Stimulated activated naive CD8-positive, alpha-beta T cell treated with anti-CD3 and anti-CD28 coated beads, Interleukin-15, Interleukin-2, amounts not matched to agents 100 ng/mL and 50 ng/mL, for 24 hours (primary cell): ENCODE data around the gene FALEC.
A peak's percentile ranks its signal among the peaks of the same experiment; 100 is the strongest.

ENCODE experiments used
- H3K27ac Mint-ChIP-seq: one replicate; pipeline ENCODE4 v1.8.0; 2021; ENCODE audit warnings: mild to moderate bottlenecking, mixed read lengths
- H3K27me3 Mint-ChIP-seq: one replicate; pipeline ENCODE4 v1.8.0; 2021; ENCODE audit warnings: mixed read lengths
- H3K36me3 Mint-ChIP-seq: one replicate; pipeline ENCODE4 v1.8.0; 2021; ENCODE audit warnings: low read depth, mixed read lengths
- H3K4me1 Mint-ChIP-seq: one replicate; pipeline ENCODE4 v1.8.0; 2021; ENCODE audit warnings: low read depth, mixed read lengths
- H3K4me3 Mint-ChIP-seq: one replicate; pipeline ENCODE4 v1.8.0; 2021; ENCODE audit warnings: mild to moderate bottlenecking, mixed read lengths
- H3K9me3 Mint-ChIP-seq: one replicate; pipeline ENCODE4 v1.8.0; 2021; ENCODE audit warnings: mixed read lengths

The FALEC gene

DNA sequence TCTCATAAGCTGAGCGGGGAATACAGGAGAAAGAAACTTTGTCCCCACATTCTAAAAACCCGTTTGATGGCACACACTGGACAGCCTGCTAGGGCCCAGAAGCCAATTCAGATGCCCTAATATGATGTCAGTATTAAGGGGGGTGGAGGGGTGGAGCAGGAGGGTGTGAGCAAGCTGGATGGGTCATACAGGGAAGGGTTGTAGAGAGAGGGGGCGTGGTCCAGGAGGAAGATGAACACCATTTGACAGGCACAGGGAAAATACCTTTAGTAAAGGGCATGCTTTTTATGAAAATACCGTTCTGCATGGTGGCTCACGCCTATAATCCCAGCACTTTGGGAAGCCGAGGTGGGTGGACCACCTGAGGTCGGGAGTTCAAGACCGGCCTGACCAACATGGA is 22.4 kb upstream of the FALEC start:
- Mint-ChIP-seq H3K36me3 (peaks cover 58% of the 10 kb centered on the region), H3K4me1 (peaks cover 11% of the 10 kb centered on the region), H3K27me3 (no peaks in the 10 kb centered on the region), H3K27ac (no peak overlapping the region), H3K9me3 (no peaks in the 10 kb centered on the region), H3K4me3 (no peak overlapping the region)

DNA sequence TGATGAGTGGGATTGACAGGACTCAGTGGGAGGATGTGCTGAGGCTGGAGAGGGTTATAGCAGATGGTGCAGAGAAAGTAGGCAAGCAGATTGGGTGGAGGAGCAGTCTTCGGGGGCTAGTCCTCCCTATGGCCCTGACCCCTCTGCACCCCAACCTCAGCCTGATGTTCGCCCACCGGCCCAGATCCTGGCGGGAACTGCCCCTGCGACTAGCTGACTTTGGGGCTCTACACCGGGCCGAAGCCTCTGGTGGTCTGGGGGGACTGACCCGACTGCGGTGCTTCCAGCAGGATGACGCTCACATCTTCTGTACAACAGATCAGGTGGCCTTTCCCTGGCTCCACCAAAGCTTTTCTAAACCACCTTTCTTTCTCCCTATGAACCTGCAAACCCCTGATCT is 17.2 kb upstream of the FALEC start:
- no peaks in the 10 kb centered on the region for H3K9me3 Mint-ChIP-seq
- no peaks in the 10 kb centered on the region for H3K4me1 Mint-ChIP-seq
- no peak overlapping the region for H3K27ac Mint-ChIP-seq
- peaks cover 46% of the 10 kb centered on the region for H3K36me3 Mint-ChIP-seq
- no peaks in the 10 kb centered on the region for H3K27me3 Mint-ChIP-seq
- H3K4me3 Mint-ChIP-seq, result no peak overlapping the region

- H3K27me3 Mint-ChIP-seq, result no peaks in the 10 kb centered on the region
- H3K9me3 Mint-ChIP-seq, result no peaks in the 10 kb centered on the region
- no peak overlapping the region for H3K4me3 Mint-ChIP-seq
- peaks cover 37% of the 10 kb centered on the region for H3K36me3 Mint-ChIP-seq
- H3K4me1 Mint-ChIP-seq, result no peaks in the 10 kb centered on the region
- no peak overlapping the region for H3K27ac Mint-ChIP-seq
Observed at GRCh38 chr1:150505431-150505830, 10.1 kb upstream of the FALEC start.

DNA sequence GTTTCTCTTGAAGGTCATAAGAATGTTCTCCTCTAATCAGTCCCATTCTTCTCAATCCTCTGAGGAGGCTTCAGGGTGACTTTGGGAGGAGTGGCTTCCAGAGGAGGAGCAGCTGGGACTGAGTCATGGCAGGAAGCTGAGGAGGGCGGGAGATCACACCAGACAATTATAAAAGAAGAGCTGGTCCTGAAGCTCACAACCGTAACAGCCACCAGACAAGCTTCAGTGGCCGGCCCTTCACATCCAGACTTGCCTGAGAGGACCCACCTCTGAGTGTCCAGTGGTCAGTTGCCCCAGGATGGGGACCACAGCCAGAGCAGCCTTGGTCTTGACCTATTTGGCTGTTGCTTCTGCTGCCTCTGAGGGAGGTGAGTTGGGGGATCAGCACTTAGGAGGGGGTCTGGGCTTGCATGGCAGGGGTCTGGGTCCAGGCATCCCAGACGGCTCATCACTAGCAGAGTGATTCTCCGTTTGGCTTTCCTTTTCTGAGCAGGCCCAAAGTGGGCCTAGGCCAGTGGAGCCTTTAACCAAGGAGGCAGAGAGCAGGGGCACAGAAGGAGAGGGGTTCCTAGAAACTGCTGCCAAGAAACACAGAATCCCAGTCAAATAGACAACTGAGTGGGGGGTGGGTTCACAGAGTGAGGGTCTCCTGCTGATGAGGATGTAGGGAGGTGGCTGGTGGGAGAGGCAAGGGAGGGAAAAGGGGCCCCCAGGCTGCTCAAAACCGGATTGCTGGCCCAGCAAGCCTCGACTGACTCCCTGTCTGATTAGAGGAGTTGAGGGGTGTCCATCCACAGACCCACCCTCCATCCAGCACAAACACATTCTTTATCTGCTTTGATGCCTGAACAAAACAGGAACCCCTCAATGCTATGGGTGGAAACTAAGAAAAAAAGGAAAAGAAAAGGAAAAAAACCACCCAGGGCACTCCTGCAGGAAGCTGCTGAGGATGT is 7.4 kb upstream of the FALEC start, which contains the start of gene ECM1:
Gene ECM1 (plus strand): TSS at position 198 of the 953 bp plus-strand sequence. CDS start 101 bp downstream, at position 299.
- H3K4me1 Mint-ChIP-seq, result no peaks in the 10 kb centered on the region
- no peak within 1 kb of the TSS for H3K27ac Mint-ChIP-seq
- no peak within 1 kb of the TSS for H3K4me3 Mint-ChIP-seq
- H3K36me3 Mint-ChIP-seq, result peaks cover 28% of the 10 kb centered on the region
- H3K9me3 Mint-ChIP-seq, result no peaks in the 10 kb centered on the region
- no peaks in the 10 kb centered on the region for H3K27me3 Mint-ChIP-seq

- H3K36me3 Mint-ChIP-seq, result peaks cover 23% of the 10 kb centered on the region
- H3K4me1 Mint-ChIP-seq, result no peaks in the 10 kb centered on the region
- H3K27ac Mint-ChIP-seq, result no peak overlapping the region
- no peaks in the 10 kb centered on the region for H3K9me3 Mint-ChIP-seq
- H3K27me3 Mint-ChIP-seq, result no peaks in the 10 kb centered on the region
- H3K4me3 Mint-ChIP-seq, result no peak overlapping the region
Observed at GRCh38 chr1:150508982-150509381, 6.6 kb upstream of the FALEC start.

- H3K4me1 Mint-ChIP-seq, result peaks cover 6% of the 10 kb centered on the region
- H3K27me3 Mint-ChIP-seq, result no peaks in the 10 kb centered on the region
- H3K9me3 Mint-ChIP-seq, result no peaks in the 10 kb centered on the region
- no peak overlapping the region for H3K27ac Mint-ChIP-seq
- no peak overlapping the region for H3K4me3 Mint-ChIP-seq
- peaks cover 5% of the 10 kb centered on the region for H3K36me3 Mint-ChIP-seq
Observed at GRCh38 chr1:150511551-150511950, 4.0 kb upstream of the FALEC start.

GRCh38 chr1:150511985-150512660 is 3.4 kb upstream of the FALEC start:
- no peaks in the 10 kb centered on the region for H3K9me3 Mint-ChIP-seq
- no peak overlapping the region for H3K4me3 Mint-ChIP-seq
- no peaks in the 10 kb centered on the region for H3K27me3 Mint-ChIP-seq
- H3K4me1 Mint-ChIP-seq, result peaks cover 11% of the 10 kb centered on the region
- peaks cover under 1% of the 10 kb centered on the region for H3K36me3 Mint-ChIP-seq
- H3K27ac Mint-ChIP-seq, result no peak overlapping the region

DNA sequence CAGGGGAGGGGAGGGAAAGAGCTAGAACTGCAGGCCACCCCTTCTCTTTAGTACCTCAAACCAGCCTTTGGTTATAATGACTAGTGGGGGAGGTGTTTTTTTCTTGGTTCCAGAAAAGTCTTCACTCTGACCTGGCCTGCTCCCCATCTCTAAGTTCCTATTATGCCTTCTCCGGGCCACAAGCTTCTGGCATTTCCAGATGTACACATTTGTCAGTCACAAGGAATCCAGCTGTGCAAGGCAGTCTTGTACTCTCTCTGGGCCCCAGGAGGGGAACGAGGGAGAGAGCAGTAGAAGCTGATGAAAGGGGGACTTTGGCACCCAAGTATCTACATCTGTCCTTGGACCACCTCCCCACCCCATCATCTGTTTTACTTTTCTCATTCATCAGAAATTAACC is 2.7 kb upstream of the FALEC start:
- Mint-ChIP-seq H3K36me3 (no peaks in the 10 kb centered on the region), H3K27me3 (no peaks in the 10 kb centered on the region), H3K4me1 (peaks cover 11% of the 10 kb centered on the region), H3K4me3 (no peak overlapping the region), H3K27ac (no peak overlapping the region), H3K9me3 (no peaks in the 10 kb centered on the region)

- H3K27me3 Mint-ChIP-seq, result no peaks in the 10 kb centered on the region
- H3K4me1 Mint-ChIP-seq, result peaks cover 11% of the 10 kb centered on the region
- H3K4me3 Mint-ChIP-seq, result no peak overlapping the region
- H3K9me3 Mint-ChIP-seq, result no peaks in the 10 kb centered on the region
- H3K36me3 Mint-ChIP-seq, result no peaks in the 10 kb centered on the region
- no peak overlapping the region for H3K27ac Mint-ChIP-seq
Observed at GRCh38 chr1:150513351-150513791, 2.2 kb upstream of the FALEC start.

DNA sequence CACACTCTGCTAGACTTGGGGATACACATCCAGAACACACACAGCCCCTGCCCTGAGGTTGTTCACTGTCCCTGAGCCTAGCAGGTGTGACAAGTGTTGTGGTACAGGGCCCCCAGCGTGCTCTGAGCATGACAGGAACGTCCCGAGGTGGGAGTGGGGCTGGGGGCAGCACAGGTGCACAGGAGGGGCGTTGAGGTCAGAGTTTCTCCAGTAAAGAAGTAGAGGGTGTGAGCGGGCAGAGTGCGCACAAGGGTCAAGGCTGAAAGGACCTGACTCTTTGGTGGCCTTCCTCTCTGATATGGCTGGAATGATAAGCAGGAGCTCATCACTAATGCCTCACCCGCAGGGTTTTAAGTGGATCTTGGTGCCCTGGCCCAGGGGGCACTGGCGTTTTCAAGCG is 1.3 kb upstream of the FALEC start:
- H3K27ac Mint-ChIP-seq, result no peak overlapping the region
- peaks cover 11% of the 10 kb centered on the region for H3K4me1 Mint-ChIP-seq
- no peaks in the 10 kb centered on the region for H3K9me3 Mint-ChIP-seq
- H3K4me3 Mint-ChIP-seq, result peak overlapping the region; percentile 91
- H3K36me3 Mint-ChIP-seq, result no peaks in the 10 kb centered on the region
- no peaks in the 10 kb centered on the region for H3K27me3 Mint-ChIP-seq

GRCh38 chr1:150514913-150515327 is 632 bp upstream of the FALEC start:
- H3K4me3 Mint-ChIP-seq, result peak overlapping the region; percentile 91
- H3K36me3 Mint-ChIP-seq, result no peaks in the 10 kb centered on the region
- no peaks in the 10 kb centered on the region for H3K27me3 Mint-ChIP-seq
- H3K9me3 Mint-ChIP-seq, result no peaks in the 10 kb centered on the region
- no peak overlapping the region for H3K27ac Mint-ChIP-seq
- peaks cover 11% of the 10 kb centered on the region for H3K4me1 Mint-ChIP-seq

DNA sequence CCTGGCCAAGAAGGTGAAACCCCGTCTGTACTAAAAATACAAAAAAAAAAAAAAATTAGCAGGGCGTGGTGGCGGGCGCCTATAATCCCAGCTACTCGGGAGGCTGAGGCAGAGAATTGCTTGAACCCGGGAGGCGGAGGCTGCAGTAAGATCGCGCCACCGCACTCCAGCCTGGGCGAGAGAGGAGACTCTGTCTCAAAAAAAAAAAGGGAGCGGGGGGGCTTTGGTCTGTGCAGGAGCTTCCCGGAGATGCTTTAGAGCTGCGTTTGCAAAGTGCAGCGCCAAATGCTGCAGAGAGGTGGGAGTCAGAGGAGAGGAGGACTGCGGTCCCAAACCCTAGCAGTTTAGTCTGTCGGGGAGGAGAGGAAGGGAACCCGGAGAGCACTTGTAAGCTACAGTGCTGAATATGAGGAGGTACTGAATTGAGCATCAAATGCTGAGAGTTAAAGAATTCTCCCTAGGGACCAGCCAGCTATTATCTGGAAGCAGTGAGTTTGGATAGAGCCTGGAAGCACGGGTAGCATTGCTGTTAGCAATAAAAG is 569 bp downstream of the FALEC start:
- Mint-ChIP-seq H3K27me3 (no peaks in the 10 kb centered on the region), H3K4me1 (peaks cover 11% of the 10 kb centered on the region), H3K9me3 (no peaks in the 10 kb centered on the region), H3K27ac (peak overlapping the region; percentile 57), H3K4me3 (peak overlapping the region; percentile 91), H3K36me3 (no peaks in the 10 kb centered on the region)

DNA sequence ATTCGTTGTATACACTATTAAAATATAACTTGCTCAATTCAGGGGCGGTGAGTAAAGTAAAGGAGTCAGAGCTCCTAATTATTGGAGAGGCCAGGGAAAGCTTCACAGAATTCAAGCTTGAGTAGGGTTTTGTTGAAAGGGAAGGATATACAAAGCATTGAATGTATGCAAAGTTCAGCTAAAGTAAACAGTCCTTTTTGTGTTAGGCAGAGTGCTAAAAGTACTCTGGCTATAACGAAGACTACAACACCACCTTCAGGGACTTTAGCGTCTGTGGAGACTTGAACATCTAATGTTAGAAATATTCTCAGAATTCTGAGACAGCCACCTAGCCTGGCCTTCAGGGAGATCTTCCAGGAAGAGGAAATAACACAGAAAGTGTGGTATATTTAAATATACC is 1.1 kb downstream of the FALEC start:
- Mint-ChIP-seq H3K4me3 (peak overlapping the region; percentile 91), H3K36me3 (no peaks in the 10 kb centered on the region), H3K4me1 (peaks cover 11% of the 10 kb centered on the region), H3K27me3 (no peaks in the 10 kb centered on the region), H3K9me3 (no peaks in the 10 kb centered on the region), H3K27ac (no peak overlapping the region)

GRCh38 chr1:150521196-150521968 is 5.8 kb downstream of the FALEC start:
- H3K4me3 Mint-ChIP-seq, result no peak overlapping the region
- no peak overlapping the region for H3K27ac Mint-ChIP-seq
- no peaks in the 10 kb centered on the region for H3K36me3 Mint-ChIP-seq
- no peaks in the 10 kb centered on the region for H3K9me3 Mint-ChIP-seq
- peaks cover 6% of the 10 kb centered on the region for H3K4me1 Mint-ChIP-seq
- H3K27me3 Mint-ChIP-seq, result no peaks in the 10 kb centered on the region
